GM19324 (cell line): Measurements from ENCODE around the gene SYT1.
"Not testable (repeated sequence)": the region's sequence is repeated elsewhere in the genome, so short reads cannot be mapped to it uniquely, and the experiment has no call there.

Experiments
- ATAC-seq: cut with Tn5 transposase; IDR thresholded peaks from one replicate; pipeline ENCODE4 v1.9.1; 2021; ENCODE audit warnings: mild to moderate bottlenecking, moderate library complexity; ENCODE audit not compliant: unreplicated experiment, low FRiP score

The SYT1 gene

DNA sequence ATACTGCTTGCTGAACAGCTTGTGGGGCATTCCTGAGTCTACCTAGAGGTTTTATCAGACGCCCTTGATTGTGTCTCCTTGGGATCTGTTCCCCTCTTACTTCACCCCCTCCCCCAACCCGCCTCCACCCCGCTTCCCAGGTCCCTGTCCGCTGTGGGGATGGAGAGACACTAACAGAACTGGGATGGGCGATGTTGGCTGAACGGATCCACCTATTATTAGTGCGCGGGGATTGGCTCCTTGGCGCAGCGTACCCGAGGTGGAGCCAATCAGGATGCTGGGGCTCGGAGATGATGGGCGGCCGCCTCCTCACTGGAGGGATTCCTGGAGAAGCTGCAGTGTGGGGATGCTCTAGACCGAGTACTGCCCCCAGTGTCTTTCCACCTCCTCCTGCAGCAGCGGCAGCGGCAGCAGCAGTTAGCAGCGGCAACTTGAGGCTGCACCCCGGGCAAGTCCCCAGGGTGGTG is at the start of gene SYT1:
Gene SYT1, plus strand, starts transcription at position 372 of the 467 bp plus-strand sequence.
- ATAC-seq = peak; percentile 34

DNA sequence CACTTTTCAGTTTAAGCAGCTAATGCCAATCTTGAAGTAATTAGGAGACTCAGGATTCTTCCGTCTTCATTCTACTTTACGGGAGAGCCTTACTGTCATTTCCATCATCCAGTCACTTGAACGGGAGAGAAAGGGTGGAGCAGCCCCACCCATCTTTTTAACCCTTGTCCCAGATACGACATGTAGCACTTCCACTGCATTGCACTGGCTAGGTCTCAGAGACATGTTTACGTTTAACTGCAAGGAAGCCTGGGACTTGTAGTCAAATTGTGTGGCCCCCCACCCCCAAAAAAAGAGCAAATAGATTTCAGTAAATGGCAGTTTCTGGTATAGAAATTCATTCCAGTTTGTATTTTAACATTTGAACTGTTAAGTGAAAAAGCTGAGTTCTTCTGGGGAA is 46.1 kb upstream of the SYT1 start:
- no peak for ATAC-seq

- ATAC-seq = no peak
Observed at GRCh38 chr12:78820946-78821345, 43.6 kb upstream of the SYT1 start.

DNA sequence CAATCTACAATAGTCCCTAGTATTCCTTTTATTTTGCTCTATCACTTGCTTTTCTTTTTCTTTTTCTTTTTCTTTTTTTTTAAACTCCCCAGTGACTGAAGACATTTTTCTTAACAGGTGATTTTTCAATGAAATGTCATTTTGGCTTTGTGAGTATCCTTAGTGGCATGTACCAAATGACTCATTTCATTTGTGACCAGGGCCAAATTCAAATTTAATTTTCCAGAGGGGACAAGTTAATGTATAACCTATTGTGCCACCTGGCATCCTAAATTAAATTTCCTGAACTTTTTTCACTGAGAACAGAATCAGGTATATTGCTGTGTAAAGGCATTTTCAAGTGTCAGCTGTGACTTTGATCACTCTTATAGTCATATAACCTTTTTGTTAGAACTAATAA is 39.7 kb upstream of the SYT1 start:
- no peak for ATAC-seq

DNA sequence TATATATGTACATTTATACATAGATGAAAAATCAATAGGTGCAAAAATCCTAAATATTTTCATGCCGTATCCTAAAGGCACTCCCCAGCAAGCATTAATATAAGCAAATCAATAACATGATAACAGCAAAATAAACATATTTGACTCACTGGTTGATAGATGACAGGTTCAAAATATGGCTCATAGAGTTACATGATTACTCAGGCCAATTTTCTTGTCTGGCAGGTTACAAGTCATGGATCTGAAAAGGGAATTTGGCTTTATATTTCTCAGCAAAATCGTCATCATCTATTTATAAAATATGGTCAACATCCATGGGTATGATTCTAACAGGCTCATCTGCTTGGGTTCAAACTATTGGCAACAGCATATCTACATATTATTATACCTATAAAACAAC is 34.9 kb upstream of the SYT1 start:
- no peak for ATAC-seq

GRCh38 chr12:78835493-78835892 is 29.1 kb upstream of the SYT1 start:
- ATAC-seq = no peak

DNA sequence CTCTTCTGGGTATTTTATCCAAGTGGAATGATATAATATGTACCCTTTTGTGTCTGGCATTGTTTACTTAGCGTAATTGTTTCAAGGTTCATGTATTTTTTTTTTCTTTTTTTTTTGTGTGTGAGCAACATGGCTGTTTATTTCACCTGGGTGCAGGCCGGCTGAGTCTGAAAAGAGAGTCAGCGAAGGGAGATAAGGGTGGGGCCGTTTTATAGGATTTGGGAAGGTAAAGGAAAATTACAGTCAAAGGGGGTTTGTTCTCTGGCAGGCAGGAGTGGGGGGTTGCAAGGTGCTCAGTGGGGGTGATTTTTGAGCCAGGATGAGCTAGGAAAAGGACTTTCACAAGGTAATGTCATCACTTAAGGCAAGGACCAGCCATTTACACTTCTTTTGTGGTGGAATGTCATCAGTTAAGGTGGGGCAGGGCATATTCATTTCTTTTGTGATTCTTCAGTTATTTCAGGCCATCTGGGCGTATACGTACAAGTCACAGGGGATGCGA is 24.0 kb upstream of the SYT1 start:
- not testable (repeated sequence) for ATAC-seq

GRCh38 chr12:78853231-78853630 is 11.3 kb upstream of the SYT1 start:
- ATAC-seq = no peak

- ATAC-seq = peak; percentile 49
Observed at GRCh38 chr12:78863482-78864402, 832 bp upstream of the SYT1 start.

- ATAC-seq = peak; percentile 30
Observed at GRCh38 chr12:78864870-78865463, 393 bp downstream of the SYT1 start.

GRCh38 chr12:78865516-78865915 is 942 bp downstream of the SYT1 start:
- ATAC-seq = no peak

- ATAC-seq = no peak
Observed at GRCh38 chr12:78866518-78866917, 1.9 kb downstream of the SYT1 start.

- ATAC-seq = no peak
Observed at GRCh38 chr12:78870539-78870938, 6.0 kb downstream of the SYT1 start.

- ATAC-seq = no peak
Observed at GRCh38 chr12:78871566-78871965, 7.0 kb downstream of the SYT1 start.

DNA sequence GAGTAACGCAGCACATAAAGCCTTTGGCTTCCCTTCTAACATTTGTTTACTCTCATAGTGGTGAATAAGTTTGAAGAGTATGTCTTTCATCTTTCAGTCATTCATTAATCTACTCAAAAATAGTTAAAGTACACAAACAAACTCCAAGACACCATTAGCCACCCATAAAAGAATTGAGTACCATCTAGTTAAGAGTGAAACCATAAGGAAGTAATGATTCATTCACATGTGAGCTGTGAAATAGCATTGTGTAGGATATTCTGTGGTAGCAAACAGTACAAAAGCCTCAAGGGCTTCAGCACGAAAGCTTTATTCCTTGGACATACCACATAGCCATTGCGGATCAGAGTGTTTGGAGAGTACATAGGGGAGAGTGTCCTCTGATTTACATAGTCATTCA is 13.9 kb downstream of the SYT1 start:
- no peak for ATAC-seq

DNA sequence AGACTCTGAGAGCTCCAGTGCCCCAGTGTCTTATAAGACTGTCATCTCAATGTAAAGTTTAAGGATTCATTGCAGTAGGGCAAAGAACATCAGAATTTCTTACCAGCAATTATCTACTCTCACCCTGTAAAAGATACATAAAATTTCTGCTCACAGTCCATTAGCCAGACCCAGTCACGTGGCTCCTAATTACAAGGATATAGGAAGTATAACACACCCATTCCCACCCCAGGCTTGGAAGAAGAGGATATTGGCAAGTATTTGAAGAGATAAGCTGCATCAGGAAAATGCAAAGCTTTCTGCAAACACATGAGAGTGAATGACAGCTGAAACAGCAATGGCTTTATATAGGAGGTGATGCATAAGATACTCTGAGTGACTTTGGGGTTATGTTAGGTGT is 14.3 kb downstream of the SYT1 start:
- ATAC-seq = no peak

GRCh38 chr12:78880078-78880477 is 15.5 kb downstream of the SYT1 start:
- no peak for ATAC-seq

GRCh38 chr12:78881685-78882084 is 17.1 kb downstream of the SYT1 start:
- ATAC-seq = no peak

DNA sequence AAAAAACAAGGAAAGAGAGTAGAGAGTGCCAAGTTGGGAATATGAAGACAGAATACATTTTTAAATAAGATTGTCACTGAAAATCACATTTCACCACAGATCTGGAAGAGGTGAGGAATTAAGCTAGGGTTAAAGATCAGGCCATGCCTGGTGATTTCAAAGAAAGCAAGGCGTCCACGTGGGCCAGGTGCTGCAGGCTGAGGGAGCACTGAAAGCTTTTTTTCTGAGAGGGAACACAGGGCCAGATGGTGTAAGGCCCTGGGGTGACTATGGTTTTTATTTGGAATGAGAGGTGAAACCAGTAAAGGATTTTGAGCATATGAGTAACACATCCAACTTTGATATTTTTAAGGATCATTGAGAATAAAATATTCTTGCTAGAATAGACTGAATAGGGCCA is 20.9 kb downstream of the SYT1 start:
- no peak for ATAC-seq

DNA sequence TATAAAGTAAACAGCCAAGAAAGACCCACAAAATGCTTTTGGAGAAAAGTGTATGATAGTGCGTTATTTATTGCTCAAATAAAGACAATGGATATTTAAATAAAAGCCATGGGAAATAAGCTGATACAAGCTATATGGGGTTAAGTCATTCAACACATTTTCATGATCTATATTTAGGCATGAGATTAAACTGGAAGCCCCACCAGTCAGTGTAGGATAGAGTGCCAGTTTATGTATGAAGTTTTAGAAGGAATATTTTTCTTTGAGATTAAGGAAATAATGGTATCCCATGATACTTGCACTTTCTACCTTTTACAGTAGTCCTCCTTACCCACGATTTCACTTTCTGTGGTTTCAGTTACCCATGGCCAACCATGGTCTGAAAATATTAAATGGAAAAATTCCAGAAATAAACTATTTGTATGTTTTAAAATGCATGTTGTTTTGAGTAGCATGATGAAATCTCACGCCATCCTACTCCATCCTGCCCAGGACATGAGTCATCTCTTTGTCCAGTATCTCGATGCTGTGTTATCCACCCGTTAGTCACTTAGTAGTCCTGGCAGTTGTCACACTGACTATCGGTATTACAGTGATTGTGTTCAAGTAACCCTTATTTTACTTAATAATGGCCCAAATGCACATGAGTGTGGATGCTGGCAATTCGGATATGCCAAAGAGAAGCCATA is 22.3 kb downstream of the SYT1 start:
- ATAC-seq = no peak

- ATAC-seq = no peak
Observed at GRCh38 chr12:78887444-78887843, 22.9 kb downstream of the SYT1 start.
